Esophagus squamous epithelium (tissue), 5 donors: Measurements from ENCODE around the gene CTDSPL. TPM values are rescaled to one million over a fixed set of nuclear protein-coding genes. Genes with fewer than 3 reads are reported as not detected.

Experiments used
- DNase-seq: peaks from one replicate; lab custom pipeline; 2025; lab: John Stamatoyannopoulos, UW
- H3K27ac ChIP-seq, 4 donors: fragments of 200-600 bp; sonication (generic); one replicate each; pipeline ENCODE4 v1.5.1; 2016 to 2019; ENCODE audit warnings: mild to moderate bottlenecking in 1 of 4
- H3K27me3 ChIP-seq, 4 donors: fragments of 200-600 bp; sonication (generic); 1 replicate in 3 of 4; 2 replicates in 1 of 4; pipeline versions ENCODE4 v1.5.1 to v1.6.0; 2017 to 2021; ENCODE audit warnings: antibody characterized with exemption in 1 of 4
- H3K36me3 ChIP-seq, 3 donors: fragments of 200-600 bp; sonication (generic); one replicate each; pipeline ENCODE4 v1.5.1; 2016 to 2019
- H3K4me1 ChIP-seq, 3 donors: fragments of 200-600 bp; sonication (generic); one replicate each; pipeline ENCODE4 v1.5.1; 2017 to 2019
- H3K4me3 ChIP-seq, 4 donors: fragments of 200-600 bp; sonication (generic); 1 replicate in 3 of 4; 2 replicates in 1 of 4; pipeline ENCODE4 v1.5.1; 2016 to 2019; ENCODE audit warnings: mild to moderate bottlenecking in 2 of 4, moderate library complexity in 1 of 4
- H3K9me3 ChIP-seq, 3 donors: fragments of 200-600 bp; sonication (generic); one replicate each; pipeline ENCODE4 v1.5.1; 2016 to 2019
- CTCF ChIP-seq, 6 experiments: fragments of 450-650 bp in 4 of 6; fragments of 200-600 bp in 2 of 6; sonication (generic) in 2 of 6; IDR thresholded peaks; one replicate each; pipeline ENCODE4 v1.5.1; 2016 to 2019; ENCODE audit warnings: antibody characterized with exemption in 6 of 6, mild to moderate bottlenecking in 4 of 6, moderate library complexity in 4 of 6
- POLR2A ChIP-seq, 4 donors: fragments of 450-650 bp; IDR thresholded peaks; one replicate each; pipeline ENCODE4 v1.6.1; 2017; ENCODE audit warnings: antibody characterized with exemption in 4 of 4, mild to moderate bottlenecking in 4 of 4, moderate library complexity in 3 of 4
- WGBS, 2 donors: methylation state at CpG; one replicate each; pipeline ENCODE4 v1.1.5; 2018; 5-methylcytosine and 5-hydroxymethylcytosine counted together
- intact Hi-C: fragments of 100-400 bp; cut with DNase I; formaldehyde crosslinking; loops from one replicate; pipeline ENCODE4 v1.15.0; 2022
- total RNA-seq, 4 donors: library from RNA; depleted of rRNA; stranded (reverse); fragments of >200 nt; gene quantifications; one replicate each; pipeline ENCODE4 v1.1.0, GENCODE V29; 2016
- donor health status: DM: yes; HTN: yes; CAD: no.

The CTDSPL gene
- total RNA-seq, 4 donors from 2014 or later: 20.7 to 55.1 (median 30.8) TPM

DNA sequence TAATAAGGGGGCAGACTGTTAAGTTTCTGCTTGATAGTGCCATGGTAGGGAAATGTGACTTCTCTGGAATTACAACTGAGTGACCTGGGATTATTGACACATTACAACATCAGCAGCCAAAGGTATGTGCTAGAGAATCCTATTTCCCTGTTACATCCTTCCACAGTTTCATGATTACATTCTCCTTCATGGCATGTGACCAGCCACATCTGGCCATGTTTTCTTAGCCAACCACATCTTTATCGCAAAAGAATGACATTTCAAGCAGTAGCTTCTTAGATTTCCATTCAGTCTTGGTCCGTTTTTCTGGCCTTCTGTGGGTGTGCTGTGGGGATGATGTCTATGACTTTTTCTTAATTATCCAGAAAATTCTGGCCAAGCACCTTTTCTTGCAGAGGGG lies 45.4 kb upstream of the CTDSPL start:
- TF ChIP-seq CTCF (IDR thresholded peaks at IDR 0.05) (no peak), POLR2A (IDR thresholded peaks at IDR 0.05) (no peak)
- H3K9me3 ChIP-seq: no peaks in the 10 kb centered on the region
- peaks cover 0 to 49% (median 0%) of the 10 kb centered on the region in 3 donors for H3K36me3 ChIP-seq
- intact Hi-C loops: no loop called here
- peaks cover 0 to 20% (median 0%) of the 10 kb centered on the region in 3 donors for H3K4me1 ChIP-seq
- no peak overlapping the region for H3K27ac ChIP-seq
- no peak overlapping the region for H3K4me3 ChIP-seq
- 85 to 87% methylated on average over 2 of the region's 2 CpGs for WGBS, 2 donors
- DNase-seq: no peak
- H3K27me3 ChIP-seq: no peaks in the 10 kb centered on the region

GRCh38 chr3:37819591-37819990 lies 42.1 kb upstream of the CTDSPL start:
- peaks cover 0 to 49% (median 0%) of the 10 kb centered on the region in 3 donors for H3K36me3 ChIP-seq
- no peak overlapping the region for H3K4me3 ChIP-seq
- no peaks in the 10 kb centered on the region for H3K27me3 ChIP-seq
- no peak overlapping the region for H3K27ac ChIP-seq
- H3K4me1 ChIP-seq: peaks cover 0 to 23% (median 3%) of the 10 kb centered on the region in 3 donors
- WGBS, 2 donors: 70 to 80% methylated on average over 3 of the region's 3 CpGs
- TF ChIP-seq CTCF (IDR thresholded peaks at IDR 0.05) (no peak), POLR2A (IDR thresholded peaks at IDR 0.05) (no peak)
- no peak for DNase-seq
- intact Hi-C loops: no loop called here
- H3K9me3 ChIP-seq: no peaks in the 10 kb centered on the region

GRCh38 chr3:37820286-37820685 lies 41.4 kb upstream of the CTDSPL start:
- Histone ChIP-seq H3K9me3 (no peaks in the 10 kb centered on the region), H3K27me3 (no peaks in the 10 kb centered on the region), H3K36me3 (peaks cover 0 to 49% (median 0%) of the 10 kb centered on the region in 3 donors), H3K4me3 (no peak overlapping the region), H3K27ac (no peak overlapping the region), H3K4me1 (peaks cover 2 to 30% (median 4%) of the 10 kb centered on the region in 3 donors)
- intact Hi-C loops: no loop called here
- TF ChIP-seq POLR2A (IDR thresholded peaks at IDR 0.05): no peak
- TF ChIP-seq CTCF (IDR thresholded peaks at IDR 0.05): no peak
- DNase-seq: no peak
- 72 to 82% methylated on average over 3 of the region's 3 CpGs for WGBS, 2 donors

GRCh38 chr3:37823189-37823588 lies 38.5 kb upstream of the CTDSPL start:
- H3K4me1 ChIP-seq: peaks cover 4 to 45% (median 10%) of the 10 kb centered on the region in 3 donors
- intact Hi-C loops: no loop called here
- peaks cover 0 to 26% (median 0%) of the 10 kb centered on the region in 3 donors for H3K36me3 ChIP-seq
- H3K27me3 ChIP-seq: no peaks in the 10 kb centered on the region
- TF ChIP-seq POLR2A (IDR thresholded peaks at IDR 0.05) (no peak), CTCF (IDR thresholded peaks at IDR 0.05) (no peak)
- no peaks in the 10 kb centered on the region for H3K9me3 ChIP-seq
- no peak overlapping the region for H3K4me3 ChIP-seq
- no peak overlapping the region for H3K27ac ChIP-seq
- 46 to 51% methylated on average over 4 of the region's 4 CpGs for WGBS, 2 donors
- no peak for DNase-seq

GRCh38 chr3:37824090-37824953 lies 37.4 kb upstream of the CTDSPL start:
- intact Hi-C loops: no loop called here
- no peak for DNase-seq
- peak overlapping the region in 2 of 4 donors; percentile 68 to 70 for H3K27ac ChIP-seq
- H3K4me1 ChIP-seq: peaks cover 4 to 45% (median 10%) of the 10 kb centered on the region in 3 donors
- no peak overlapping the region for H3K4me3 ChIP-seq
- H3K36me3 ChIP-seq: peaks cover 0 to 22% (median 0%) of the 10 kb centered on the region in 3 donors
- WGBS, 2 donors: 73 to 76% methylated on average over 9 of the region's 9 CpGs
- no peaks in the 10 kb centered on the region for H3K9me3 ChIP-seq
- TF ChIP-seq CTCF (IDR thresholded peaks at IDR 0.05) (peak in 1 of 6 experiments; percentile 4), POLR2A (IDR thresholded peaks at IDR 0.05) (no peak)
- H3K27me3 ChIP-seq: no peaks in the 10 kb centered on the region
